RPMI7951 (cell line): ENCODE results near the gene GALNT10. TPM values are rescaled to one million over a fixed set of nuclear protein-coding genes. Genes with fewer than 3 reads are reported as not detected.

ENCODE experiments used
- DNase-seq: peaks from one replicate; pipeline ENCODE4 v3.0.0-alpha.2; 2012; ENCODE audit warnings: low read depth
- total RNA-seq: library from RNA; depleted of rRNA; stranded (reverse); fragments of >200 nt; shearing (Covaris generic); gene quantifications from 2 replicates; pipeline ENCODE4 v1.2.3, GENCODE V29; 2014

The GALNT10 gene
- total RNA-seq, 1 experiment from 2014 or later, result 27.9 TPM

DNA sequence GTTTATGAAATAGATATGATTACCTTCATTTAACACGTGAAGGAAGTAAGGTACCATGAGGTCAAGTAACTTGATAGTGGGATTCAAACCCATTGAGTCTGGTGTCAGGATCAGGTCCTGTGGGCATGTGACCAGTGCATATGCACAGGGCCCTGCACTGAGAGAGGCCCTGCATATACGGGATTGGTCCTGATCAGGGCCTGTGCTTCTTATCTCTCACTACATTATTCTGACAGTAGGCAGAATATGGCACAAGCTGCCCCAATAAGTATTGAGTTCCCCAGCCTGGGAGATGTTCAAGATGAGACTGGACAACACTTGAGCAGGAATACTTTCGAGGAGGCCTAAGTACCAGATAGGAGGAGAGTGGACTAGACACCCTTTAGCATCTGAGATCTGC lies 44.0 kb downstream of the GALNT10 start:
- DNase-seq, result no peak

DNA sequence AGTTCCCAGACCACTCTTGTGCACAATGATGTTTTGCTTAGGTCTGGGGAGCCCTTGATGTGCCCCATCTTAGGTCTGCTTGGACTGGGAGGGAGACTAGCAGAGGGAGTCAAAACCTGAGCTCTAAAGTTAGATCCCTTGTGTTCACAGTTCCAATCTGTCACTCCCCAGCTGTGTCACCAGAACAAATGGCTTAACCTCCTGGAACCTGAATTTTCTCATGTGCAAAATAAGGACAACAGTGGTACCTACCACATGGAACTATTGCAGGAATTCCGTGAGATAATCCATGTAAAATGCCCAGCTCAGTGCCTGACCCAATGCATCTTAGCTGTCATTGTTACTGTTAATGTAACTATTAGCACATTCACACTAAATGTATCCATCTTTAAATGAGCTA lies 45.5 kb downstream of the GALNT10 start:
- DNase-seq, result no peak

DNA sequence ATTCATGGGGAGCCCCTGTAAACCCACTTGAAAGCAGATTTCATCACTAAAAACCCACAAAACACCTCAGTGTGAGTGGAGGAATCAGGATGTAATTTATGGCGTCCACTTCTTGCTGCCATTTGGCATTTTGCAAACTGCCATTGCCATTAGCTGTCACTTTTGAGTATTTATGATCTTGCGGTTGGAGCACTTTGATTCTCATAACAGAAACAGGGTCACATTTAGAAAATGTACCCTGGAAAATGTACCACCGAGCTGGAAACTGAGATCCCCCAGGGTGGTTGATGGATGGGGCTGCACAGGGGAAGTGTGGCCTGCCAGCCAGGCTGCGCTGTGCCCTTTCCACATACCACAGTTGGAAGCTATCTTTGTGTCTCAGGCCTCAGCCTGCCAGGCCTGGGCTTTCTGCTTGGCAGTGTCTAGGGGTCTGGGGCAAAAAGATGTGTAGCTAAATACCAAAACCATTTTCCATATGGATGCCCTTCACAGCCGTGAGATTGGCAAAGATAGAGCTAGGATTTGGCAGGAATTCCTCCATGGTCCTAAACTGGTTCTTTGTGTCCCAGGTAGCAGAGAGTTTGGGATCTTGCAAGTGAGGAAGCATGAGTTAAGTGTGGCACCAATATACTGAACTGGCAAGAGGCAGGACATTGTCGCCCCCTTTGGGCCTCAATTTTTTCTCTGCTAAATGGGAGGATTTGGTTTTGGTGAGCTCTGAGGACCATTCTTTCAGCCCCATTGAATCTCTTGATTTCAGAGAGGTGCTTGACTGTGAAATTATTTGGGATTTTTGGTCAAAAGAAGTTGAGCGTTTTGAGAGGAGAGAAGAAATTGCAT lies 46.2 kb downstream of the GALNT10 start:
- DNase-seq, result no peak

DNA sequence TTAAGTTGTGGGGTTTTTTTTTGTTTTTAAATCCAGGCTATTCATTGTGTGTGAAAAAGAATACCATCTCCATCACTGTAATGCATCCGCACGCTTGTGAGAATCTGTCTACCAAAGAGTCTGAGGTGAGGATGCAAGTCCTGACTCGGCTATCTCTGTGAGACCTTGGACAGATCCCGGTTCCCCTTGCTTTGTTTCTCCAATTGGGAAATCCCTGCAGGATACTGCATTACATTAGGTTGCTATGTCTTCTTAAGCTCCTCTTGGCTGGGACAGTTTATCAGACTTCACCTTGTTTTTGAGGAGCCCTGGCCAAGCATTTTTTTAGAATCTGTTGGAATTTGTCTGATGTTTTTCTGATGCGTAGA lies 46.8 kb downstream of the GALNT10 start:
- no peak for DNase-seq

DNA sequence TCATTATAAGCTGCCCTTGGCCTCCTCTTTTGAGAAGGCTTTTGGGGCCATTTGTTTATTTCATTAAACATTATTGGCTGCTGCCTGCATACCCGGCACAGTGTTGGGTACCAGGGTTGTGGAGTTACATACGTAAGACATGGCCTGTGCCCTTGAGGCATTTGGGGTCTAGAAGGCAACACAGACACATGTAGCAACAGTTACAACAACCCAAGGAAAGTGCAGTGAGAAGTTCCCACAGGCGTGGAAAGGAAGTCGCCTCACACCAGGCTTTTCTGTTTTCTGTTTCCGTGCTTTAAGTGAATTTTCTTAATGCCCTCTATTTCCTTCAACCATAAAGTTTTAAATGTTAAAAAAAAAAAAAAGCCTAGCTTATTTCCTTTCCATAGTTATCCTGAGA lies 47.4 kb downstream of the GALNT10 start:
- no peak for DNase-seq

DNA sequence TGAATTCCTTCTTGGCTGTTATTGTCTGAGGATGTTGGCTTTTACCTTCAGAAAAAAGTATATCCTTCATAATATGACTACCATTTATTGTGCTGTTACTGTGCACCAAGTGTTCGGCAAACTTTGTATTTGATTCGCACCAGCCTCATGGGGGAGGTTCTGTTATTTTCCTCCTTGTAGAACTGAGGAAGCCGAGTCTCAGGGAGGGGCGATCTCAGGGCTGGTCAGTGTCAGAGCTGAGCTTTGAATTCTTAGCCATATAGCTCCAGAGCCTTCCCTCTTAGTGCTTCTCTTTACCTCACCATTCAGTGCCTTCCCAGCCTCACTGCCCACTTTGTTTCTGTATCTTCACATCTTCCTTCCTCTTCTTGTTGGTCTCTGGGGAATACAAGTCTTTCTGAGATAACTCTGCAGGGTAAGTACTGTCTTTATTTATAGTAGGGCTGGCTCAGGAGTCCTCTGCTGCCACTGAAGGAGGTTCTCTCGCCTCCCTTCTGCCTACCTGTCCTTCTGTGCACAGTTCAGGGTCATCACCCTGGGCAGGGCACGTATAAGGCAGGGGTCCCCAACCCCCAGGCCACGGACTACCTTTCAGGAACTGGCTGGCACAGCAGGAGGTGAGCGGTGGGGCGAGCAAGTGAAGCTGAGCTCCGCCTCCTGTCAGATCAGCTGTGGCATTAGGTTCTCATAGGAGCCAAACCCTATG lies 48.4 kb downstream of the GALNT10 start:
- no peak for DNase-seq

DNA sequence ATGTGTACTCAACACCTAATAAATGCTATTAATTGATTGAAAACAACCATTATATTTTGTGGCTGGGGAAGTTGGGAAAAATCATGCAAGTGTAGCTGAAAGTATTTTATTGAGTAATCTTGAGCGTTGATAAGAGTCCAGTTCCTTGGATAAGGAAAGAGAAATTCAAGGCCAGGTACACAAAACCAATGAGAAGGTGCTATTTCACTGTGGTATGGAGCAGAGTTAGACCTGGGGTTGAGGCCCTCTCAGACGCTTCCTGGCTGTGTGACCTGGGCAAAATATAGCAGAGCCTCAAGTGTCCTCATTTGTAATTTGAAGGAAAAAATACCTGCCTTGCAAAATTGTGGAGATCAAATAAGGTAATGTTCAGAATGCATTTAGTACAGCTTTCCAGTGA lies 50.1 kb downstream of the GALNT10 start:
- no peak for DNase-seq

DNA sequence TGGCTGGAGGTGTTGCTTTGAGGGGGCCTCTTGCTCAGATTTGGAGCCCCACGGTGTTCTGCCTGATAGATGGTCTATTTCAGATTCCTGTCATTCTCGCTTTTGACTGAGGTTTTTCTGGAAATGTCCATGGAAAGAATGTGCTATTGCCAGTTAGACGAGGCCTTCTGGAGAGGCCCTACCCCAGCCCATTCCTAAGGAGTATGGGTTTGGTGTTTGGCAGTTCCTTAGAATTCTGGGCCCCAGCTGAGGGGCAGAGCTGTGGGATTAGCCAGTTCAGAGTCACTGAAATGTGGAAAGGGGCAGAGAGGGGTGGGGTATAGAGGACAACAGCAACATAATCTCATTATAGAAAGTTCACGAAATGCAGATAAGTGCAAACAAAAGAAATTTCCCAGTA lies 50.5 kb downstream of the GALNT10 start:
- DNase-seq, result no peak

DNA sequence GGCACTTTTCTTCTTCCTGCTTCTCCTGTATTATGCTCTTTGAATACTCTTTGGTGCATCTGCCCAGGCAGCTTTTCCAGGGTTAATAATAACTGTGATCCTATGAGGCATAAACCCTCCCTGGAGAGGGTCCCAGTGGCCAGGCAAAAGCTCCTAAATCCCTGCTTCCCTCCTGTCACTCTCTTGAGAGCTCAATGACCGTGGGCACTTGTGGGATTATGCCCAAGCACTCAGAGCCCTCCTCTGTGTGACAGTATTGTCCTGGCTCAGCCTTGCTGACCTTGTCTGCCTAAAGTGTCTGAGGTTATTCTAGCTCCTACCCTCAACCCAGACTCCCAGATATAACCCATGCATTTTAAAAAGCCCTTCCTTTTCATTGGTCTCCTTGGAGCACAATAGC lies 51.9 kb downstream of the GALNT10 start:
- DNase-seq, result no peak

DNA sequence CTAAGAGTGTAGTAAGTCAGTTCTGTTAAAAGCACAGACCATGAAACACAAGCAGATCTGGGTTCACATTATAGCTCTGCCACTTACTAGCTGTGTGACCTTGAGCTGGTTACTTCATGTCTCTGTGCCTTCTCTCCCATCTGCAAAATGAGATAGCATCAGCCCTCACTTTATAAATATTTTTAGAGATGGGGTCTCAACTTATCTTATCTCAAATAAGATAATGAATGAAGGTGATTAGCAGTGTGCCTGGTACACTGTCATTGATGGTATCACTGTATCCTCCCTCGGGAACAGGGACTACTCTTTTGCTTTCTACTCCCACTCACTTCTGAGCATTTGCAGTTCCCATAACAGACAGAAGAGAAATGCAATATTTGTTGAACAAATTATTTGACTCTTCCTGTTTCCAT lies 52.4 kb downstream of the GALNT10 start:
- no peak for DNase-seq

DNA sequence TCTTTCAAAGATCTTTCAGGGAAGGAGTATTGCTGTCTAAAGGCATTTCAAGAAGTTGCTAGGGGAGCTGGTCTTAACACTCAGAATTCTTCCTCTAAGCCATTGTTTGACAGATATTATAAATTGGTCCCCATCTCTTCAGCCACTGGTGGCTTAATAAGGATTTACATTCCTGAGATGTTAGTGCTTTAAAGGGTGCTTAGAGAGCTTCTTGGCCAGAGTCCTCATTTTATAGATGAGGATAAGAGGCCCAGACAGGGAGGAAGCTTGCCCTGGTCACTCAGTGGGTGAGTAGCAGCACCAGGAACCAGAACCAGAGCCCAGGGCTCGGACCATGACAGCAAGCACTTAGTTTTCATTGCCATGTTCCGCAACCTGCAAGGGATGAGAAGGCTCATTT lies 53.2 kb downstream of the GALNT10 start:
- no peak for DNase-seq

DNA sequence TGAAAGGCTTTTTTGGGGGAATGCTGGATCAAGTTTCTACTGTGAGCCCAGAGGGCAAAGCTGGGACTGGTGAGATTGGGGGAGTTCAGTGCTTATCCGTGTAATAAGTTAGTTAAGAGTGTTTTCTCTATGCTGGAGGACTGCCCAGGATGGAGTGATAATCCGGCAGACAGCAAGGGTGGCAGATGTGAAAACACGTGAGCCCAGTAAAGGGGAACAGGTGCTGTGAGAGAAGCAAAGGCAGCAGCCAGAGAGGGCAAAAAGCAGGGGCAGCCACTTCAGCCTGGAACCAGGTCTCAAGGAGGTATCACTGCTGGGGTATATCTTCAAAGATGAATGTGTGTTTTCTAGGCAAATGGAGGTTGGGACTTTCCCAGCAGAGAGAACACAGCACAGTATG lies 53.9 kb downstream of the GALNT10 start:
- no peak for DNase-seq

DNA sequence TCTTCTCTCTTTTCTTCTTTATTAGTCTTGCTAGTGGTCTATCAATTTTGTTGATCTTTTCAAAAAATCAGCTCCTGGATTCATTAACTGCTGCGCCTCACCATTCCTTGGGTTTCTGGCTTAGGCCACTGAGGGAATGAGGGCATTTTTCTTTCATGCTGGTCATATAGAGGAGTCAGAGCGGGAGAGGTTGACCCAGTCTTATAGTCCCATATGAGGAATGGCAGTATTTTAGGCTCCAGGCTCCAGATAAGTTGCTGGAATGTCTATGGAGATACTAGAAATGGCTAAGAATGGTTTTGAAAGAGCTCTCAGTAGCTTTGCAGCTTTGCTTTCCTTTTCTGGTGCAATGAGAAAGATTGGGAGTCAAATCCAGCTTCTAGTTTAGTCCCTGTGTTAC lies 58.2 kb downstream of the GALNT10 start:
- no peak for DNase-seq

DNA sequence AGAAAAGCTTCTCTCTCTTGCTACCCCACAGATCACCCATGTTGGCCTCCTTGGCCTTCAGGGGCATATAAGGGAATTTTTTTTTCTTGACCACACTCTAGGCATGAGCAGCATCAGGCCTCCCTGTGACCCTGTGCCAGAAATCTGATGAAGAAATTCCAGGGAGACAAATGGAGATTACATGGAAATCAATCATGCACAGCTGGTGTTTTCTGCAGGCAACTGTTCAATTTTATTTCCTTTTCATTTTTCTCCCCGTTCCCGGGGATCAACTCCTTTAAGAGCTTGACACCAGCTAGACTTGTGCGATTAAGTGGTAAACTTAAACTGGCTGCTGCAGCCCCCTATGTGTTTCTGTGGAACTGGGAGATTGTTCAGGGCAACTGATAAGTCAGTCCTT lies 59.3 kb downstream of the GALNT10 start:
- no peak for DNase-seq

DNA sequence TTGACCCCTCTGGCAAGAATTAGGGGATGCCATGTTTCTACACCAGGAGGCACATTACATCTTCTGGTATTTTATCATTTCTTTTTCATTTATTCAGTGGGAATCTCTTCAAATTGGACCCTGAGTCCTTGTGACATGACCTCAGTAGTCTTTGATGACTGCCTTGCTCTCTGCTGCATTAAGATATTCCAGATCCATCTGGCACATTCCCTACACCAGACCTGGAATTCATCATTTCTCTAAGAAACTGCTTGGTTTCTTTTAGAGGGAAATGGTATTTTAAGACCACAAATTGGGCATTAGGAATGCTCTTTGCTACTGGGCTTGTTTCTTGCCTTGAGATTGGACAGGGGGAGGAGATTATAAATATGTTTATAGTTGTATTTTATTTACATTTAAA lies 61.0 kb downstream of the GALNT10 start:
- no peak for DNase-seq

DNA sequence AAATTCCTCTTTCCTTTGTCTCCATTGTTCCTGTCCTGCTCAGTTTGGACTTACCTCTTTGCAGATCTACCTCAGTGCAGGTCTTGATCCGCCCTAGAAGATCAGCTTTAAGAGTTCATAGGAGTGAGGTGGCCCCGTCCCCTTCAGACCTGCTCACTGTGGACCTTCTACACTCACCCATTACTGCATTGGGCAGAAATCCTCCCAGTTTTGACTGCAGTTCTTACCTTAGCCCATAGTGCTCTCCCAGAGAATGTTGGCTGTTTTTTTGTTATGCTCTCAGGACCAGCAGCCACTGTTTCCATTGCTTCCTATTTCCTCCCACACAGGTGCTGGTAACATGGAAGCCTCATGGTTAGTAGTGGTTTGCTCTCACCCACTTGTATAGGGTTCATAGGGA lies 63.3 kb downstream of the GALNT10 start:
- DNase-seq, result no peak

DNA sequence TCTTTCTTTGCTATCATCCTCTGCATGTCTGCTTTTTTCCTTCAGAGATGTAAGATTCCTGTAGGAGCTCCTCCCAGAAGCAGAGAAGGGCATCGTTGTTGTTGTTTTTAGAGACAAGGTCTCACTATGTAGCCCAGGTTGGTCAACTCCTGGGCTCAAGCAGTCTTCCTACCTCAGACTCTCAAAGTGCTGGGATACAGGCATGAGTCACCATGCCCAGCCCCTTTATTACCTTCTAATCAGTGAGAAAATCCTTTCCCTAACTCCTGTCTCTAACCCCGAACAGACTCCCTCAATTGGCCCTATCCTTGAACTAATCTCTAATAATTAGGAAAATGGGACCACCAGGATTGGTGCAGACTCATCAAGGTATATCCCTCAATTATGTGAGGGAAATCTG lies 64.4 kb downstream of the GALNT10 start:
- DNase-seq, result no peak

DNA sequence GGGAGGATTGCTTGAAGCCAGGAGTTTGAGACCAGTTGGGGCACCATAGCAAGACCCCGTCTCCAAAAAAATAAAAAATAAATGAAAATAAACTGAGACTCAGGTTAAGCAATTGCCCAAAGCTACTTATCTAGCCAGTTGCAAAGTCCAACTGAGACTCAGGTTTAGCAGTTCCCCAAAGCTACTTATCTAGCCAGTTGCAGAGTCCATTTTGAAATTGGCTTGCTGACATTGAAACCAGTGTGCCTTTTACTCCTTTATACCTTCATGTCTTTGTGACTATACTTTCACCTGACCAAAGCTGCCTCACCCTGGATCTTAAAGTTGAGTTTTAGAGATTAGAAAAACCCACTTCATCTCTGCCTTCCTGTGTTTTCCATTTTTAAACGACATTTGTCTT lies 66.5 kb downstream of the GALNT10 start:
- no peak for DNase-seq

DNA sequence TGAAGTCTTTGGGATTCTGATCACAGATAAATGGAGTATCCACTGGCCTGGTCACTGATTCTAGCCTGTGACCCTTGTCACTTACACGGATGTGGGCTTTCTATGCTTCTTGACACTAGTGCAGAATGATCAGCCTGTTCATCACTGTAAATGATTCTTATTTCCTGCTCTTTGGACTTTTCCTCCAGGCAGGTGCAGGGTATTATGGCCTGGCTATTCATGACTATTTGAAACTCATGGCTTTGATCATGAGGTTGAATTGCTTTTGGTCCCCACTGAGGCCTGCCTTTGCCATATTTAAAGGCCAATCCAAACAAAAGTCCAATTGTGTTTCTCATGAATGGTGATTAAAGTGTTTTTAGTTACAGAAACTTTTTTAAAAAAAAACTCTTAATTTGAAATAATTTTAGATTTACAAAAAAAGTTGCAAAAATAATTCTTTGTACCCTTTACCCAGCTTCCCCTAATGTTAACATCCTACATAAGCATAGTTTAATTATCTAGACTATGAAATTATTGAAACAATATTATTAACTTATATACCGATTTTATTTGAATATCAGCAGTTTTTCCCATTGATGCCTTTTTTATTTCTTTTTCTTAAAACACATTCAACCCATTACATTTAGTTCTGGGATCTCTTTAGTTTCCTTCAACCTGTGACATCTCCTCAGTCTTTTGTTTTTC lies 68.1 kb downstream of the GALNT10 start:
- DNase-seq, result no peak

DNA sequence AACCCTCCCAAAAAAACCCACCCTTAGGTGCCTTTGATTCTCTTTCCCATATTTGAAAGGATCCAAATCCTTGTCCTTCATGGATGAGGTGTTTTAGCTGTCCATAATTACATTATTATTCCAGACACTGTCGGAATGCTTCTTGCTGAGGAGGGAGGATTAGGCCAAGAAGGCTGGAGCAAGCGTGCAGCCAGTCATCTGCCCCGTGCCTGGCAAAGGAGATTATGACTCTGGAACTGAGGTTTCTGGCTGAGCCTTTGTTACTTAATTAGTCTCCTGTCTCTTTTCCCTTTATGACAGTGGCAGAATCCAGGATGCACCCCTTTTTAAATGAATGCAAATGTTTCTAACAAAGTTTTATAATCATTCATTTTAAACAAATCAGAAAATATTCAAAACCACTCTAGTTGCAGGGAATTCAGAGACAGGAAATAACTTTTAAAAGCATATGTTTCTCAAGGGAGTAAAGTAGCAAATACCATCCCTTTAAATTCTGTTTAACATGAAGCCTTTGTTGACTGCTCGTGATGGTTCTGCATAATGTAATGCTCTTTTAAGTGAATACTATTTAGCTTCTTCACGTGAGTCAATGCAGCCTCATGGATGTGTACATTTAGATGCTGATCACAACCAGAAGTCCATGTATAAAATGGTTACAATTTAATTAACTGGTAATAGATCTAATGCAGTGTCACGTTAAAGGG lies 69.8 kb downstream of the GALNT10 start:
- no peak for DNase-seq

DNA sequence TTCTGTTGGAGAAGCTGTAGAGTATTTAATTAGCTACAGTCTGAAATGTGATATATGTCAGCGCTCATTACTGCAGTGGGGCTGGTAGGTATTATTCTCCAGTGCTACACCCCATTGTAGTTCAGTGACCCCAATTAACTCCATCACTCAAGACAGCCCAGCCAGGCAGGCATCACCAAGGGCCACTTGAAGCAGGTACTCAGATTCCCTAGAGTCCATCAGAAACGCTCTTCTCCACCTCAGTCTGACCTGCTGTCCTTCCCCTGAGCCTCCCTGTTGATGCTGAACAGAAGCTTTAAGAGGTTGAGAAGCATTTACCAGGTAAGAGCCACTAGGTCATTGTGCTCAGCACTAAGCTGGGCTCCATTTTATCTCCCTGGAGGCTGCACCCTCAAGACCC lies 71.8 kb downstream of the GALNT10 start:
- DNase-seq, result no peak

DNA sequence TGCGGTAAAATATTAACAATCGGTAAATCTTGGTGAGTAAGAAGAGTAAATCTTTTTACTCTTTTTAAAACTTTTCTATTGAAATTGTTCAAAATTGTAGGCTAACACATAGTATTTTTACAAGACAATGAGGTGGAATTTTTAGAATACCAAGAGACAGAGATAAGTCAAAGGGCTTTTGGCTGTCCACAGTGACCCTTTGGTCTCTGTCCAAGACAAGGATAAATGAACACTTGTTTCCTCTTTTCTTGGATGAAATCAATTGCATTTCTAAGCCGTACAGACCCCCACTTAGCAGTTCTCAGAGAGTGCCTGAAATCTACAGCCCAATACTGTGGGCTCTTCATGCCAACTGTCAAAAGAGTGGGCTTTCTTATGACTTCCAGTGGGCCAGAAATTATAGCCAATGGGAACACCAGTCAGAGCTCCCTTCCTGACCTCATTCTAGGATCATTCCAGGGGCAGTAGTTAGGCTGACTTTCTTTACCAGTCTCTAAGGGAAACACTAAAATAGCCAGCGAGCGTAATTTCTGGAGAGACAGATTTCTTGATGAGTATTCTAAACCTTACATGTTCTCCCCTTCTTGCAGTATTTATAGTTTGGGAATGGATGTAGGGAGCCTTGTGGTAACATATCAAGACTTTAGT lies 74.1 kb downstream of the GALNT10 start:
- no peak for DNase-seq
